Renal pelvis (tissue), 12 donors: ENCODE data around the gene PRSS22. TPM values are rescaled to one million over a fixed set of nuclear protein-coding genes. Genes with fewer than 3 reads are reported as not detected.
"Not testable (repeated sequence)": the region's sequence is repeated elsewhere in the genome, so short reads cannot be mapped to it uniquely, and the experiment has no call there.

ENCODE experiments used
- DNase-seq: peaks from one replicate; pipeline ENCODE4 v3.0.0-alpha.2; 2013
- long read RNA-seq, 16 experiments: transcript quantifications; one replicate each; lab custom pipeline, GENCODE V29; 2026
- polyA plus RNA-seq, 3 donors: library from polyadenylated mRNA; unstranded; fragments of 120-200 nt; gene quantifications; one replicate each; pipeline ENCODE4 v1.2.1, GENCODE V29; 2013; ENCODE audit not compliant: insufficient read length in 3 of 3

Gene PRSS22, protein sequence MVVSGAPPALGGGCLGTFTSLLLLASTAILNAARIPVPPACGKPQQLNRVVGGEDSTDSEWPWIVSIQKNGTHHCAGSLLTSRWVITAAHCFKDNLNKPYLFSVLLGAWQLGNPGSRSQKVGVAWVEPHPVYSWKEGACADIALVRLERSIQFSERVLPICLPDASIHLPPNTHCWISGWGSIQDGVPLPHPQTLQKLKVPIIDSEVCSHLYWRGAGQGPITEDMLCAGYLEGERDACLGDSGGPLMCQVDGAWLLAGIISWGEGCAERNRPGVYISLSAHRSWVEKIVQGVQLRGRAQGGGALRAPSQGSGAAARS
- 10 to 100 TPM in 1 of 3 donors, 1 to 10 TPM in 2; 8.8 to 13.1 (median 9.2) TPM for polyA plus RNA-seq
- long read RNA-seq, donor 1, partial matches to known transcripts: 0 of 1 reads
- long read RNA-seq, donor 1, other reads (novel, unspliced or antisense): 0 of 1 reads
- long read RNA-seq, donor 2, partial matches to known transcripts: 0 of 1 reads
- long read RNA-seq, donor 2, other reads (novel, unspliced or antisense): 0 of 1 reads
- long read RNA-seq, donor 3, partial matches to known transcripts: 0 of 3 reads
- long read RNA-seq, donor 3, other reads (novel, unspliced or antisense): 0 of 3 reads
- long read RNA-seq, donor 4, partial matches to known transcripts: 0 of 5 reads
- long read RNA-seq, donor 4, other reads (novel, unspliced or antisense): 0 of 5 reads
- long read RNA-seq, donor 5, partial matches to known transcripts: 0 of 2 reads
- long read RNA-seq, donor 5, other reads (novel, unspliced or antisense): 0 of 2 reads
- long read RNA-seq, donor 6, partial matches to known transcripts: 0 of 2 reads
- long read RNA-seq, donor 6, other reads (novel, unspliced or antisense): 0 of 2 reads
- long read RNA-seq, donor 7, partial matches to known transcripts: 0 of 6 reads
- long read RNA-seq, donor 7, other reads (novel, unspliced or antisense): 0 of 6 reads
- long read RNA-seq, donor 8: 0 reads
- long read RNA-seq, donor 9, partial matches to known transcripts: 0 of 4 reads
- long read RNA-seq, donor 9, other reads (novel, unspliced or antisense): 0 of 4 reads
- long read RNA-seq, donor 10, partial matches to known transcripts: 0 of 2 reads
- long read RNA-seq, donor 10, other reads (novel, unspliced or antisense): 0 of 2 reads
- long read RNA-seq, donor 11, partial matches to known transcripts: 0 of 2 reads
- long read RNA-seq, donor 11, other reads (novel, unspliced or antisense): 0 of 2 reads
- long read RNA-seq, donor 12, partial matches to known transcripts: 0 of 2 reads
- long read RNA-seq, donor 12, other reads (novel, unspliced or antisense): 0 of 2 reads
- long read RNA-seq, donor 13, partial matches to known transcripts: 0 of 2 reads
- long read RNA-seq, donor 13, other reads (novel, unspliced or antisense): 0 of 2 reads
- long read RNA-seq, donor 14: 0 reads
- long read RNA-seq, donor 15: 0 reads
- long read RNA-seq, donor 16, partial matches to known transcripts: 0 of 4 reads
- long read RNA-seq, donor 16, other reads (novel, unspliced or antisense): 0 of 4 reads

DNA sequence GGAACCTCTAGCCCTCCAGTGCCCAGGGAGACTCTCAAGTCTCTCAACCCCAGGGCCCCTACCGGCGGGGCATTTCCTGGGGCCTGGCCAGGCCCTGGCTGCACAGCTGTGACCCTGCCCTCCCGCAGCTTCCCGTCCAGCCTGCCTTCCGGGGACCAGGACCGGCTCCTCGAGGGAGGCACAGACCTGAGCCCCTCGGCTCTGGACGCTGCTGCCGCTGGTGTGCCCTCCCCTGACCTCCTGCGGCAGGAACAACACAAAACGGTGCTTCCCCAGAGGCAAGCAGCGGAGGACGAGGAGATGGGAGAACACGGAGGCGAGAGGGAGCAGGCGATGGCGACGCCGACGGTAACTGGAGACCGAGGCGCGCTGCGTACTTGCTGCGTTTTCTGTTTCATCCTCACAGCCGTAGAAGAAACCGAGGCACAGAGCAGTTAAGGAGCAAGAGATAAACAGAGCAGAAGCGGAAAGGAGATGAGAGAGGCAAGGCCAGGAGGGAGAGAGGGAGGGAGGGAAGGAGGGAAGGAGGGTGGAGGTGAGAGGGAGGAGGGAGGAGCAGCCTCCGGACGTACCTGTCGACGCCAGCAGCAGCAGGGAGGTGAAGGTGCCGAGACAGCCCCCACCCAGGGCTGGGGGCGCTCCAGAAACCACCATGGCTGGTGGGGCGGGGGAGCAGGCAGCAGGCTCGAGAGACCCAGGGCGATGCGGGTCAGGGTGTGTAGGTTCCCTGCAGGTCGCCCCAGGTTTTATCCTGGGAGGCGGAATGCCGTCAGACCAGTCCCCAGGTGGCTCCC is at the start of gene PRSS22:
Gene PRSS22, minus strand, starts transcription at position 720 of the 794 bp plus-strand sequence. Its CDS starts 66 bp downstream, at position 654.
- DNase-seq: peak; percentile 53

- not testable (repeated sequence) for DNase-seq
Observed at GRCh38 chr16:2907084-2907753, 49.2 kb upstream of the PRSS22 start.

- no peak for DNase-seq
Observed at GRCh38 chr16:2905988-2906387, 48.0 kb upstream of the PRSS22 start.

DNA sequence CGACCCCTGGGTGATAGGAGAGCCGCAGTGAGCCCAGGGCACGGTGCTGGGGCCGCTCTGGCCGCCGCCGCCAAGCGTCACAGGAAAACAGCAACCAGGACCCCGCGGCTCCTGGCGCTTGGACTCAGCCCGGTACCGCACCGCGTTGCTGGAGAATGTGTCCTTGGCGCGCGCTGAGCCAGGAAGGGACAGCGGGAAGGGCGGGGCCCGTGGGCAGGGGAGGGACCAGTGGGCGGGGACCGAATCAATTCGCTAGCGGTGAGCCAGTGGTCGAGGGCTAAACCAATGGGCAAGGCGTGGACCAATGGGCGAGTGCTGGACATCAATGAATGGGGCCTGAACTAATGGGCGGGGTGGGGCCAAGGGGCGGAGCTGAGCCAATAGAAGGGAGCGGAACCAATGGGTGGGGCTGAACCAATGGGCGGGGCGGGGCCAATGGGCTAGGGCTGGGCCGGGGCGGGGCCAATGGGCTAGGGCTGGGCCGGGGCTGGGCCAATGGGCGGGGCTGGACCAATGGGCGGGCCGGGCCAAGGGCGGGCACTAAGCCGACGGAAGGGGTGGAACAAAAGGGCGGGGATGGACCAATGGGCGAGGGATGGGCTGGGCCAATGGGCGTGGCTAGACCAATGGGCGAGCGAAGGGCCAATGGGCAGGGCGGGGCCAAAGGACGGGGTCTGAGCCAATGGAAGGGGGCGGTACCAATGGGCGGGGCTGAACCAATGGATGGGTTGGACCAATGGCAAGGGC is 47.4 kb upstream of the PRSS22 start:
- peak; percentile 96 for DNase-seq

DNA sequence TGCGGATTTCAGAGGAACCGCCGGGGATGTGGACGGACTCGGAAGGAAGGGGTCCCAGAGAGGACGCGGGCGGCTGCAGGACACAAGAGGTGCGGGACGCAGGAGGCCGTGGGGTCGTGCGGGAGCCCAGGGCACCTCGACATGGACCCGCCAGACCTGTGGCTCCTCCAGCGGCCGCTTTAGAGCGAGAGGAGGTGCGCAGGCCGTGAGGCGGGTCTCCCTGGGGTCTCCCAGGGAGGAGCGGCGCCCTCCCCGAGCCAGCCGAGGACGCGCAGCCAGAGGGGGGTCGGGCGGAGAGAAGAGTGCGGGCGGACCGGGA is 46.9 kb upstream of the PRSS22 start:
- no peak for DNase-seq

DNA sequence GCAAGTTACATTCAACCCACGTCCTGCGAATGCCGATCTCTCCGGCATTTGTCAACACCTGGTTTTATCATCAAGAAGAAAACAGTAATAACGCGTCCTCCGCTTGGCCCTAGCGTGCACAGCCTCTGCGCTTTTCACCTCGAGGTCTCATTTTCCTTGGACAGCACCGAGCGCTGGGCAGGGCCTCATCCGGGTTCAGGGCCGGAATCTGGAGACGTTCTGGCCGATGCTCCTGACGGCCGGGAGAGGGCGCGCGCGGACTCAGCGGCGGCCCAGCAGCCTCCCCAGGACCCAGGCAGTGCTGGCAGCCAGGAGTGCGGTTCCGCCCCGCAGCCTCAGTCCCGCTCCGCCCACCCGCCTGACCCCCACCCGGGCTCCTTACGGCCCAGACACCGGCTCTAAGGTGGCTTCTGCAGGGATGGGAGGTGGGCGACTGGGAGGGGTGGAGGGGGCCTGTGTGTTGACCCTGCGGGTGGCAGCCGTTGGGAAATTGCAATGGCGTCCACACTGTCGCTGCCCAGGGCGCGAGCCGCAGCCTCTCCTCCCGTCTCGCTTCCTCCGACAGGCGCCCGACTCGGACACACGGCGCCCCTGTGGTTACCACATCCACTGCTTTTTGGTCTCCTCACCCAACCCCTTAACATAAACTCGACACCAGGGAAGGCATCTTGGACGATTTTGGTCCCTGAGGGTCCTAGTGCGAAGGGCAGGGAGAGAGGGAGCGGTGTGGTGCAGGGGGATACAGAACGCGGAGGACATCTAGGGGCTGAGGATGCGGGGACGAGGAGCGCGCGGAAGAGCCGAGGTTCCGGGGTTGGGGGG is 46.3 kb upstream of the PRSS22 start:
- no peak for DNase-seq

DNA sequence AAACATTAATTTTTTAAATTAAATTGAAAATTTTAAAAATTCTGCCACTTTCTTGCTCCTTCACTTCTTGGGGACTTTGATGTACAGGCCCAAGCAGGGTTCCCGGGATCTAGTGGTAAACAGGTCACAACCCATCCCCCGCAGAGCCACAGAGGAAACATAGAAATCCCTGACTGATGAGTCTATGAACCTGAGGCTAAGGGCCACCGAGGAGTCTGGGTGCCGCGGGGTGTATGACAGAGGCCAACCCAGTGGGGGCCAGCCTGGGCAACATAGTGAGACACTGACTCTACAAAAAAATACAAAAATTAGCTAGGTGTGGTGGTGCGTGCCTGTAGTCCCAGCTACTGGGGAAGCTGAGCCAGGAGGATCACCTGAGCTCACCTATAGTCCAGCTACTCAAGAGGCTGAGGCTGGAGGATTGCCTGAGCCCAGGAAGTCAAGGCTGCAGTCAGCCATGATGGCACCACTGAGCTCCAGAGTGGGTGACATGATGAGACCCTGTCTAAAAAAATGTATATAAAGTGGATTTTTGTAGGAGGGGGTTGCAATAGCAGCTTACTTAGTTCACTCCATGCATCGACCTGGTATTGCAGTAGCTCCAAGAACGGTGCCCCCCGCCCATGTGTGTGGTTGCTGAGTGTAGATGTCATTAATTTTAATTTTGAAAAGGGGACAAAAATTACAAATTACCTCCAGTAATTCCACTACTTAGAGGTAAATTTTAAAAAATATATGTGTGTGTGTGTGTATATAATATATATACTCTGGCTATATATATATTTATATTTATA is 44.6 kb upstream of the PRSS22 start:
- no peak for DNase-seq

DNA sequence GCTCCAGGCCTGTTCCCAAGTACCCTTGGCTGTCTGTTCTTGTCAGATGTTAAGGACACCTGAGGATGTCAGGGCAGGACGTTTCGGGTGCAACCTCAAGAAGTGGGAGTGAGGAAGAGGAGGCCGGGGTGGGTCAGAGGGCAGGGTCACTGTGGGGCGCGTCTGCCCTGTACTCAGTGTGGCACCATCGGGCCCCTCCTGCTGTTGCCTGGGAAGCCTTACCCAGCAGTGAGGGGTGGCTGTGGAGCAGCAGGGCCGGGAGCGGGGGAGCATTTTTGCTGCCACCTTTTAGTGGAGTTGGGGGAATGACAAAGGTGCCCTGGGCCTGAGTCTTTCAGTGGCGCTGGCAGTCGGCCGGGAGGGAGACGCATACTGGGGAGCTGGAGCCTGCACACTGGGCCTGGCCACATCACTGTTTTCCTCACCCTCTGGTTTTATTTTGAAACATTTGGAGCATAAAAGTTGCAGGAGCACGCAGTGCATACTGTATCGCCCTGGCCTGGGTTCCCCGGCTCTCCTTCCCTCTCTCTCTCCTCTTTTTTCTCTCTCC is 42.6 kb upstream of the PRSS22 start:
- DNase-seq: no peak

GRCh38 chr16:2899564-2900072 is 41.6 kb upstream of the PRSS22 start:
- DNase-seq: no peak

GRCh38 chr16:2898831-2899563 is 41.0 kb upstream of the PRSS22 start:
- no peak for DNase-seq

- DNase-seq: no peak
Observed at GRCh38 chr16:2897110-2897509, 39.1 kb upstream of the PRSS22 start.

DNA sequence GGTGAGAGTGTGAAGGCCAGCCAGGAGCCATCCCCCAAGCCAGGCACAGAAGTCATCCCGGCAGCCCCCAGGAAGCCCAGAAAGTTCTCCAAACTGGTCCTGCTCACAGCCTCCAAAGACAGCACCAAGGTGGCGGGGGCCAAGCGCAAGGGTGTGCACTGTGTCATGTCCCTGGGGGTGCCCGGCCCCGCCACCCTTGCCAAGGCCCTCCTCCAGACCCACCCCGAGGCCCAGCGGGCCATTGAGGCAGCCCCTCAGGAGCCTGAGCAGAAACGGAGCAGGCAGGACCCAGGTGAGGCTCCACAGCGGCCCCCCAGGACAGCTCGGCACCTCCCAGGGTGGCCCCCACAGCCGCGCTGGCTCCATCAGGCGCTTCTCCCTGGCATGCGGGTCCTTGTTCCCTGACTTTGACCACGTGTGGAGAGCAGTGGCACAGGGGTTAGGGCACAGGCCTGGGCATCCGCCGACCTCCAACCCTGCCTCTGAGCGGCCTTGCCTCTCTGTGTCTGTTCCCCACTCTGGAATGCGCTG is 38.6 kb upstream of the PRSS22 start:
- DNase-seq: no peak

DNA sequence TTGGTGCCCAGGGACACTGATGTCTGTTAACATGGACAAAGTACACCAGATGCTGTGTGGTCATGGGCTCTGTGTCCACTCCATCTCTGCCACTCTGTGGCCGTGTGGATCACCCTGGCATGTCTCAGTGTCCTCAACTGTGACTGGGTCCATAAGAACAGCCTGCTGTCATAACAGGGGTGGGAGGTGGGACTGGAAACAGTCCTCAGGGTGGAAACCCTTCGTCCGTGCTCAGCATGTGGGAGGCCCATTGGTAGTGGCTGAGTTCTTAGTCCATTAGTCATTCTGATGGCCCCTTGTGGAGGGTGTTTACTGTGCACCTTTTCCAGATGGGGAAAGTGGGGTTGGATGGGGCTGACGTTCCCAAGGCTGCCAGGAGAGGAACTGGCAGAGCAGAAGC is 37.8 kb upstream of the PRSS22 start:
- DNase-seq: no peak

- no peak for DNase-seq
Observed at GRCh38 chr16:2894231-2894630, 36.3 kb upstream of the PRSS22 start.

- no peak for DNase-seq
Observed at GRCh38 chr16:2884041-2884451, 26.1 kb upstream of the PRSS22 start.

- DNase-seq: no peak
Observed at GRCh38 chr16:2883458-2883908, 25.5 kb upstream of the PRSS22 start.
